SK-N-SH (cell line): ENCODE measurements around the gene CCL22.

Experiments
- CTCF ChIP-seq: fragments of 200-600 bp; sonication (generic); IDR thresholded peaks from 2 replicates; pipeline ENCODE4 v1.6.1; 2017; ENCODE audit warnings: antibody characterized with exemption, mild to moderate bottlenecking, moderate library complexity
- ELF1 ChIP-seq: IDR thresholded peaks from 2 replicates; pipeline ENCODE4 v1.4.0; 2012
- JUND ChIP-seq: IDR thresholded peaks from 2 replicates; pipeline ENCODE4 v1.4.0; 2012
- MAX ChIP-seq: IDR thresholded peaks from 2 replicates; pipeline ENCODE4 v1.4.0; 2012; ENCODE audit warnings: low read depth
- MXI1 ChIP-seq: IDR thresholded peaks from 2 replicates; pipeline ENCODE4 v1.6.1; 2012; ENCODE audit warnings: mild to moderate bottlenecking, low read depth, low read length, improper control_type of control experiment
- POLR2AphosphoS5 ChIP-seq: IDR thresholded peaks from 2 replicates; pipeline ENCODE4 v1.6.1; 2012; ENCODE audit warnings: low read depth, low read length
- REST ChIP-seq: IDR thresholded peaks from 2 replicates; pipeline ENCODE4 v1.6.1; 2012; ENCODE audit warnings: mild to moderate bottlenecking, low read depth, low read length, moderate library complexity
- USF1 ChIP-seq: IDR thresholded peaks from 2 replicates; pipeline ENCODE4 v1.4.0; 2012; ENCODE audit warnings: low read depth, borderline replicate concordance

- no peak for TF ChIP-seq CTCF
- TF ChIP-seq ELF1, result no peak
- TF ChIP-seq JUND, result no peak
- TF ChIP-seq MXI1, result no peak
- no peak for TF ChIP-seq USF1
- no peak for TF ChIP-seq MAX
- TF ChIP-seq POLR2AphosphoS5, result no peak
- TF ChIP-seq REST, result no peak
These were observed 13.6 kb upstream of the CCL22 start for GRCh38 chr16:57345021-57345420.
